ENCODE data around the gene ACOXL.

Gene ACOXL

GRCh38 chr2:110978756-110979470 is 246.5 kb downstream of the ACOXL start:
- peaks cover 2% of the 10 kb centered on the region for H3K27me3 ChIP-seq (replicated peaks; ENCODE audit: control insufficient read depth, insufficient read depth, low read length)
- no peak overlapping the region for H3K4me3 ChIP-seq (replicated peaks; ENCODE audit: low read depth, low read length)
- no peak for DNase-seq (ENCODE audit: extremely low read depth, insufficient read length)
- no peaks in the 10 kb centered on the region for H3K36me3 ChIP-seq (ENCODE audit: control insufficient read depth, insufficient read depth, low read length)
- no peak for TF ChIP-seq CTCF (IDR thresholded peaks at IDR 0.05; ENCODE audit: insufficient read depth, low read length, poor library complexity, severe bottlenecking)

DNA sequence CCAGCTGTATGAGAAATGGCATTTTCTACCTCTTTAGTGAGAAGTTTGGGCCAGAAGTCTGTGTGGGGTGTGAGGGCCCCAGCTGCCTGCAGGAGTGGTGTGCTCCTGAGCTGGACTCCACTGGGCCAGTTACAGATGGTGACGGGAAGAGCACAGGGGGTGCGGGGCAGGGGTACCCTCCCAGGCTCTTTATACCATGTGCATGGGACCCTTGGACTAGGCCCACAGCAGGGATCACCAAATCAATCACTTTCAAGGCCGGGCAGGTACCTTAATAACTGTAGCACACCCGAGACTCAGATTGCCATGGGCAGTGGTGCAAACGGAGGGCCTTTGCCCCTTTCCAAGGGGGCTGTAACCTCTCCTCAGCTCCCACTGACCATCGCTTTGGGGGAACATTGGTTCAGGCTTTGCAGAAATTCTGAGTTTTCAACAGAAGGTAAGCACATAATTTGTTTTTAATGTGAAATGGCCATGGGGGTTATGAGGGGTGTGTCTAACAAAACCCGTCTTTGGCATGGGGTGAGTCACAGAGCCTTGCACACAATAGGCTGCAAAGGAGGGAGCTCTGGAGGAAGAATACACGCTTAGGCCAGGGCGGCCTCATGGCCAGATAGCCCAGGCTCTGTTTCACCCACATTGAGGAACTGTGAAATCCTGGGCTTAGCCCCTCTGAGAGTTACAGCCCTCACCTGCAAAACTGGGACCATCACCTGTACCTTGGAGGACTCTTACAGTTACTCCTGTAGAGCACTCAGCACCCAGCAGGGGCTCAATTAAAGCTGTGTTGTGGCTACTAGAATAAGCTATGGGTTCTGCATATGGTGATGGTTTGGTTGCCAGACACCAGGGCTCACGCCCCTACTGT is 247.3 kb downstream of the ACOXL start:
- Histone ChIP-seq H3K4me3 (replicated peaks; ENCODE audit: low read depth, low read length) (no peak overlapping the region), H3K27me3 (replicated peaks; ENCODE audit: control insufficient read depth, insufficient read depth, low read length) (peaks cover under 1% of the 10 kb centered on the region), H3K36me3 (ENCODE audit: control insufficient read depth, insufficient read depth, low read length) (no peaks in the 10 kb centered on the region)
- DNase-seq (ENCODE audit: extremely low read depth, insufficient read length), result no peak
- no peak for TF ChIP-seq CTCF (IDR thresholded peaks at IDR 0.05; ENCODE audit: insufficient read depth, low read length, poor library complexity, severe bottlenecking)

DNA sequence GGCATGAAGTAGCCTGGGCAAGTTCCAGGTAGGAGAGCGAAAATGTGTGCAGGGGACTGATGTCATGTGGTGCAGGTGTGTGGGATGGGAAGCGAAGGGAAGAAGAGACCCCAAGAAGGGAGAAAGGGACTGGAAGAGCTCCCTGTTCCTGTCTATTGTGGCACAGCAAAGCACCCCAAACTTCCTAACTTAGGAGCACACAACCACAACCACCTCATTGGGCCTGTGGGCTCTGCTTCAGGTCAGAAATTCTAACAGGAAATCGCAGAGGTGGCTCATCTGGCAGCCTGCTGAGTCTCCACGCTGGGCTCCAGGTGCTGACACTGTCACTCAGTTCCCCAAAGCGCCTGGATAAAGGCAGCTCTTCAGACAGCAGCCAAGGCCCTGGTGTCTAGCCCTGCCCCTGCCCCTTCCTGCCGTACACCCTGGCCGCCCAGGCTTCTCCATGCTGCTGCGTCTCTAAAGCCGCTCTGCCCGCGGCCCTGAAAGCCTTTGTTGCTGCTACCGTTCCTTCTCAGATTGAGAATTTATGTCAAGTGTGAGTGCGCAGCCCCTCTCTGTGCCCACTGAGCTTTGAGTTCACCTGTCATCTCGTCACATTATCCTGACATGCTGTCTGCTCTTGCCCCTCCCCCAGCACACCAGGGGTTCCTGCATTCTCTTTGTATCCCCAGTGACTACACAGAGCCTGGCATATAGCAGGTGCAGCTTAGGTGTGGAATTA is 248.1 kb downstream of the ACOXL start:
- no peak for DNase-seq (ENCODE audit: extremely low read depth, insufficient read length)
- TF ChIP-seq CTCF (IDR thresholded peaks at IDR 0.05; ENCODE audit: insufficient read depth, low read length, poor library complexity, severe bottlenecking), result no peak
- Histone ChIP-seq H3K27me3 (replicated peaks; ENCODE audit: control insufficient read depth, insufficient read depth, low read length) (no peaks in the 10 kb centered on the region; the same call in none of the 2 replicates), H3K36me3 (ENCODE audit: control insufficient read depth, insufficient read depth, low read length) (no peaks in the 10 kb centered on the region), H3K4me3 (replicated peaks; ENCODE audit: low read depth, low read length) (no peak overlapping the region)

DNA sequence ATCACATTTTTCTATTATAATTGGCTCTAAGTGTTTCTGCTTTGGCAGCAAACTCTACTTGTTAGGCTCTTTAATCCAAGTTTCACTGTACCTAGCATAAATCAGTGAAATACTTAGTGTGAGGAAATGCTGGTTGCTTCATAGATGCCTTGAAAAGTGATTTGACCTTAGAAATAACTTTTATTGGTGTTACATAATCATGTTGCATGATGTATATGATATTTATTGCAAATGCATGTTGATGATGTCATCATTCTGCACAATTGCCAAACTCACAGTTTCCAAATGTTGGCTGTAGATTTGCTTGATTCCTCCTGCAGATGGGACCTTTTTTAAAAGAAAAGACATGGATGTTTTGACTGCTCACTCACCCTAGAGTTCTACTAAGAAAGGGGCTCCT is 250.8 kb downstream of the ACOXL start:
- no peak for TF ChIP-seq CTCF (IDR thresholded peaks at IDR 0.05; ENCODE audit: insufficient read depth, low read length, poor library complexity, severe bottlenecking)
- H3K36me3 ChIP-seq (ENCODE audit: control insufficient read depth, insufficient read depth, low read length), result no peaks in the 10 kb centered on the region
- no peak overlapping the region for H3K4me3 ChIP-seq (replicated peaks; ENCODE audit: low read depth, low read length)
- no peak for DNase-seq (ENCODE audit: extremely low read depth, insufficient read length)
- no peaks in the 10 kb centered on the region; the same call in none of the 2 replicates for H3K27me3 ChIP-seq (replicated peaks; ENCODE audit: control insufficient read depth, insufficient read depth, low read length)

- H3K27me3 ChIP-seq (replicated peaks; ENCODE audit: control insufficient read depth, insufficient read depth, low read length), result no peaks in the 10 kb centered on the region; the same call in none of the 2 replicates
Observed at GRCh38 chr2:110984694-110985490, 252.5 kb downstream of the ACOXL start.

More at GRCh38 chr2:110984694-110985490, 252.5 kb downstream of the ACOXL start:
- TF ChIP-seq CTCF (IDR thresholded peaks at IDR 0.05; ENCODE audit: insufficient read depth, low read length, poor library complexity, severe bottlenecking), result no peak
- no peak for DNase-seq (ENCODE audit: extremely low read depth, insufficient read length)
- no peaks in the 10 kb centered on the region for H3K36me3 ChIP-seq (ENCODE audit: control insufficient read depth, insufficient read depth, low read length)
- no peak overlapping the region for H3K4me3 ChIP-seq (replicated peaks; ENCODE audit: low read depth, low read length)

Measured in GM06990 (cell line).